A549 (cell line): ENCODE results near the gene HCN4. TPM values are rescaled to one million over a fixed set of nuclear protein-coding genes. Genes with fewer than 3 reads are reported as not detected.

Experiments
- ATAC-seq, 2 experiments: fragments of 200-7000 bp in 1 of 2; fragments of >200 bp in 1 of 2; cut with Nextera tagmentation in 1 of 2; cut with Tn5 transposase in 1 of 2; 3 replicates each; pipeline versions ENCODE4 v1.8.0 to v1.9.1; 2018 to 2020; ENCODE audit warnings: mild to moderate bottlenecking in 1 of 2, moderate library complexity in 1 of 2
- CTCF ChIA-PET: fragments of 300-600 bp; sonication (Branson Sonifier 250); formaldehyde crosslinking; extraction: SDS; loops from one replicate; lab custom pipeline; 2021; ENCODE audit warnings: antibody characterized with exemption, inconsistent platforms; lab: Yijun Ruan, JAX
- POLR2A ChIA-PET: fragments of 350-600 bp; formaldehyde crosslinking; extraction: SDS; loops from one replicate; lab custom pipeline; 2021; ENCODE audit warnings: antibody characterized with exemption, inconsistent platforms; lab: Yijun Ruan, JAX
- DNase-seq, 2 experiments: peaks; one replicate each; pipeline versions ENCODE4 v3.0.0 to v3.0.0-alpha.2; 2011 to 2016; ENCODE audit warnings: low read depth in 1 of 2, low spot score in 1 of 2
- FAIRE-seq: peaks from 2 replicates; lab custom pipeline; 2011; peaks lifted over from hg19 to GRCh38; lab: Jason Lieb, UNC
- H3K27ac ChIP-seq, 2 experiments: fragments of >200 bp; sonication (Bioruptor Twin); formaldehyde crosslinking; 3 replicates each; pipeline ENCODE4 v1.5.1; 2016 to 2017
- H3K4me1 ChIP-seq: fragments of >200 bp; sonication (Bioruptor Twin); formaldehyde crosslinking; 3 replicates; pipeline ENCODE4 v1.6.1; 2016
- H3K4me2 ChIP-seq: fragments of >200 bp; sonication (Bioruptor Twin); formaldehyde crosslinking; 3 replicates; pipeline ENCODE4 v1.6.1; 2016
- H3K4me3 ChIP-seq: fragments of >200 bp; sonication (Bioruptor Twin); formaldehyde crosslinking; 3 replicates; pipeline ENCODE4 v1.5.1; 2016
- H3K9me3 ChIP-seq: fragments of >200 bp; sonication (Bioruptor Twin); formaldehyde crosslinking; 3 replicates; pipeline ENCODE4 v1.6.1; 2016
- BHLHE40 ChIP-seq: IDR thresholded peaks from 2 replicates; pipeline ENCODE4 v1.6.1; 2012; ENCODE audit warnings: low read depth, low read length, inconsistent platforms
- CBX2 ChIP-seq: fragments of 200-600 bp; sonication (generic); IDR thresholded peaks from 2 replicates; pipeline ENCODE4 v1.6.1; 2016; ENCODE audit warnings: low read depth, mild to moderate bottlenecking, borderline replicate concordance
- CBX8 ChIP-seq: fragments of 200-600 bp; sonication (generic); IDR thresholded peaks from 2 replicates; pipeline ENCODE4 v1.6.1; 2016
- CEBPB ChIP-seq, 2 experiments: fragments of >200 bp in 1 of 2; sonication (Bioruptor Twin) in 1 of 2; formaldehyde crosslinking in 1 of 2; IDR thresholded peaks; 2 replicates each; pipeline ENCODE4 v1.6.1; 2012 to 2016
- CHD4 ChIP-seq: fragments of 200-600 bp; sonication (generic); IDR thresholded peaks from 2 replicates; pipeline ENCODE4 v1.6.1; 2016; ENCODE audit warnings: antibody characterized with exemption, mild to moderate bottlenecking, borderline replicate concordance
- EHF ChIP-seq: fragments of 250-450 bp; sonication (Bioruptor Pico); IDR thresholded peaks from 2 replicates; pipeline ENCODE4 v1.5.0; 2020; ENCODE audit warnings: mild to moderate bottlenecking
- EHMT2 ChIP-seq: fragments of 200-600 bp; sonication (generic); IDR thresholded peaks from 2 replicates; pipeline ENCODE4 v1.6.1; 2016; ENCODE audit warnings: antibody characterized with exemption, low read depth, mild to moderate bottlenecking, moderate library complexity
- ELK1 ChIP-seq: fragments of 150-350 bp; IDR thresholded peaks from 2 replicates; pipeline ENCODE4 v1.6.1; 2014; ENCODE audit warnings: low read depth, mild to moderate bottlenecking, low read length
- EP300 ChIP-seq, 2 experiments: fragments of >200 bp; sonication (Bioruptor Twin); formaldehyde crosslinking; IDR thresholded peaks; 2 replicates in 1 of 2; 3 replicates in 1 of 2; pipeline ENCODE4 v1.6.1; 2016 to 2017
- FOSL2 ChIP-seq, 2 experiments: fragments of 450-650 bp in 1 of 2; fragments of >200 bp in 1 of 2; sonication (Bioruptor Twin) in 1 of 2; formaldehyde crosslinking; IDR thresholded peaks; 2 replicates each; pipeline versions ENCODE4 v1.5.0 to v1.6.1; 2016 to 2020; ENCODE audit warnings: mild to moderate bottlenecking in 1 of 2, moderate library complexity in 1 of 2
- HDAC2 ChIP-seq: fragments of 200-600 bp; sonication (generic); IDR thresholded peaks from 2 replicates; pipeline ENCODE4 v1.6.1; 2016
- HOXA7 ChIP-seq: fragments of 250-450 bp; sonication (Bioruptor Pico); IDR thresholded peaks from 2 replicates; pipeline ENCODE4 v1.5.0; 2020; ENCODE audit warnings: mild to moderate bottlenecking, moderate library complexity
- HOXB13 ChIP-seq: fragments of 250-450 bp; sonication (Bioruptor Pico); IDR thresholded peaks from 2 replicates; pipeline ENCODE4 v1.5.0; 2020; ENCODE audit warnings: low read depth, mild to moderate bottlenecking, moderate library complexity
- HOXB5 ChIP-seq: fragments of 250-450 bp; sonication (Bioruptor Pico); IDR thresholded peaks from 2 replicates; pipeline ENCODE4 v1.5.0; 2020; ENCODE audit warnings: mild to moderate bottlenecking, moderate library complexity
- JUN ChIP-seq, 2 experiments: fragments of >200 bp; sonication (Bioruptor Twin); formaldehyde crosslinking; IDR thresholded peaks; 2 replicates in 1 of 2; 3 replicates in 1 of 2; pipeline ENCODE4 v1.6.1; 2016 to 2017
- KDM1A ChIP-seq: fragments of 200-600 bp; sonication (generic); IDR thresholded peaks from 2 replicates; pipeline ENCODE4 v1.6.1; 2016; ENCODE audit warnings: low read depth, mild to moderate bottlenecking
- MAX ChIP-seq: IDR thresholded peaks from 2 replicates; pipeline ENCODE4 v1.6.1; 2012
- MAZ ChIP-seq: fragments of 150-350 bp; IDR thresholded peaks from 2 replicates; pipeline ENCODE4 v1.6.1; 2014; ENCODE audit warnings: antibody characterized with exemption, low read depth, low read length, borderline replicate concordance
- PHF8 ChIP-seq: fragments of 200-600 bp; sonication (generic); IDR thresholded peaks from 2 replicates; pipeline ENCODE4 v1.6.1; 2016; ENCODE audit warnings: low read depth, mild to moderate bottlenecking, antibody characterized with exemption, moderate library complexity, borderline replicate concordance
- POLR2A ChIP-seq: IDR thresholded peaks from 2 replicates; pipeline ENCODE4 v1.6.1; 2012; ENCODE audit warnings: mild to moderate bottlenecking, low read length
- RCOR1 ChIP-seq: fragments of 150-350 bp; IDR thresholded peaks from 2 replicates; pipeline ENCODE4 v1.6.1; 2014; ENCODE audit warnings: antibody characterized with exemption, low read length, low read depth
- TFCP2L1 ChIP-seq: fragments of 250-450 bp; sonication (Bioruptor Pico); IDR thresholded peaks from 2 replicates; pipeline ENCODE4 v1.5.0; 2021; ENCODE audit warnings: mild to moderate bottlenecking
- ZC3H11A ChIP-seq: fragments of 450-650 bp; IDR thresholded peaks from 2 replicates; pipeline ENCODE4 v1.6.1; 2014; ENCODE audit warnings: antibody characterized with exemption, mild to moderate bottlenecking
- ZFP36 ChIP-seq: fragments of 450-650 bp; IDR thresholded peaks from 2 replicates; pipeline ENCODE4 v1.6.1; 2014; ENCODE audit warnings: borderline replicate concordance; ENCODE audit not compliant: partially characterized antibody
- WGBS: methylation state at CpG from one replicate; pipeline ENCODE4 v1.1.6; 2017; ENCODE audit errors: missing lambda C conversion rate; 5-methylcytosine and 5-hydroxymethylcytosine counted together
- polyA plus RNA-seq, 4 experiments: library from polyadenylated mRNA; depleted of rRNA in 3 of 4; stranded (reverse); fragments of >200 nt; fragmentation: RNase III in 1 of 4; extraction: RNeasy Plus Mini Kit Qiagen cat#74134 plus additional on column Dnase treatment in 1 of 4; gene quantifications; 2 replicates in 3 of 4; 3 replicates in 1 of 4; pipeline ENCODE4 v1.2.3, GENCODE V29; 2011 to 2017

Gene HCN4
- polyA plus RNA-seq, 2 of the 4 experiments (the other 2 are of a cell fraction) = 0.03 to 0.09 TPM

- H3K9me3 ChIP-seq = peaks cover 6% of the 10 kb centered on the region; the same call in 1 of the 3 replicates
- no peak overlapping the region for H3K27ac ChIP-seq
- no peak overlapping the region for H3K4me2 ChIP-seq
- CTCF ChIA-PET = no interaction called here
- no peak for TF ChIP-seq RCOR1
- TF ChIP-seq POLR2A = no peak
- no peak for TF ChIP-seq CBX2
- no peak for TF ChIP-seq JUN (IDR thresholded peaks at IDR 0.05)
- no peak for TF ChIP-seq HOXB5 (CRISPR knock-in tag)
- TF ChIP-seq HOXB13 (CRISPR knock-in tag) = no peak
- no peak for TF ChIP-seq ELK1
- TF ChIP-seq EP300 (IDR thresholded peaks at IDR 0.05) = no peak
- TF ChIP-seq ZFP36 = no peak
- no peak for TF ChIP-seq CHD4
- no peak for TF ChIP-seq BHLHE40
- DNase-seq (no peak), ATAC-seq (no peak), FAIRE-seq (no peak)
- H3K4me1 ChIP-seq = no peaks in the 10 kb centered on the region
- 72% methylated on average over 14 of the region's 14 CpGs for WGBS
- H3K4me3 ChIP-seq = no peak overlapping the region
- POLR2A ChIA-PET = no interaction called here
These were observed 26.7 kb downstream of the HCN4 start for GRCh38 chr15:73341886-73342600.

DNA sequence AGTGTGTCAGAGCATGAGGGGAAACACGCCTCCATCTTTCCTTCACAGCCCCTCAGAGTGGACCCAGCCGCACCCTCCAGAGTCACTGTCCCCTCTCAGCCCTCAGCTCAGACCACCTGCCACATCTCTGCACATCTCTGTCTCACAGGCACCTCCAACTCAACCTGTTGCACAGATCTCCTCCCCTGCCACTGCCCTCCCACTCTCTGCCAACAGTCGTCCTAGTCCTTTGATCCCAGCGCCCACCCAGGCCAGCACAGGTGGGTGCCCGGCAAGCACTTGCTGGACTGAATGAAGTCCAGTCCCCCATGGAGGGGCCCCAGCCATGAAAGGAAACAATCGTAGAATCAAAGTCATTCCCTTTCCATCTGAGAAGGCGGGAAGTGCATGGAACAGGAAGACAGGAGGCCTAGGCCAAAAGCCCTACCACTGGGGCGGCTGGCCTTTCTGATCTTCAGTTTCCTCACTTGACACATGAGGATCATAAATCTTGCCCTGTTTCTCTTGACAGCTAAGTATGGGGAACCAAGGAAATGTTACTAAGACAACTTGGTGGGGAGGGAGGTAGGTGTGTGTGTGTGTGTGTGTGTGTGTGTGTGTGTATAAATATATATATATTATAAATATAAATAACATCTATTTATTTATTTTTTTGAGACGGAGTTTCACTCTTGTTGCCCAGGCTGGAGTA lies 28.1 kb downstream of the HCN4 start:
- H3K4me2 ChIP-seq = no peak overlapping the region
- FAIRE-seq (no peak), ATAC-seq (no peak), DNase-seq (no peak)
- H3K4me1 ChIP-seq = no peaks in the 10 kb centered on the region
- peaks cover 6% of the 10 kb centered on the region; the same call in 1 of the 3 replicates for H3K9me3 ChIP-seq
- TF ChIP-seq ZC3H11A (no peak), EHF (CRISPR knock-in tag) (no peak), JUN (IDR thresholded peaks at IDR 0.05) (no peak), FOSL2 (IDR thresholded peaks at IDR 0.05) (no peak), FOSL2 (CRISPR knock-in tag; IDR thresholded peaks at IDR 0.05) (no peak), HDAC2 (no peak), CBX8 (no peak), HOXA7 (CRISPR knock-in tag) (no peak), CEBPB (IDR thresholded peaks at IDR 0.05) (no peak), EHMT2 (no peak), BHLHE40 (no peak), MAX (no peak), MAZ (no peak), TFCP2L1 (CRISPR knock-in tag) (no peak), KDM1A (no peak), PHF8 (no peak), HOXB13 (CRISPR knock-in tag) (no peak)
- POLR2A ChIA-PET = no interaction called here
- H3K4me3 ChIP-seq = no peak overlapping the region
- no peak overlapping the region for H3K27ac ChIP-seq
- 58% methylated on average over 9 of the region's 9 CpGs for WGBS
- CTCF ChIA-PET = interaction anchor here (0.6 to 2.2 kb wide), 2 partner anchors 35 to 75 kb away, joined by 3 to 7 read pairs; no protein-coding TSS in a partner anchor
